Activated CD8-positive, alpha-beta memory T cell treated with anti-CD3 and anti-CD28 coated beads for 36 hours (primary cell): ENCODE results near the gene STARD9. TPM values are rescaled to one million over a fixed set of nuclear protein-coding genes. Genes with fewer than 3 reads are reported as not detected.
"Not testable (repeated sequence)": the region's sequence is repeated elsewhere in the genome, so short reads cannot be mapped to it uniquely, and the experiment has no call there.

ENCODE experiments used
- CTCF ChIA-PET: fragments of 350-600 bp; sonication (Branson Sonifier 250); formaldehyde crosslinking; loops from one replicate; lab custom pipeline; 2021; ENCODE audit warnings: antibody characterized with exemption; lab: Charles Lee
- POLR2A ChIA-PET: fragments of 350-600 bp; sonication (Branson Sonifier 250); formaldehyde crosslinking; loops from one replicate; lab custom pipeline; 2021; ENCODE audit warnings: antibody characterized with exemption; lab: Charles Lee
- total RNA-seq, 2 experiments: library from RNA; stranded (reverse); gene quantifications; one replicate each; pipeline ENCODE4 v1.2.3, GENCODE V29; 2021

STARD9 gene
- total RNA-seq, 2 experiments from 2014 or later, result 5.5 to 6.3 TPM

GRCh38 chr15:42581272-42581730, 5.9 kb downstream of the STARD9 start:
- CTCF ChIA-PET, result interaction anchor here (1.1 kb wide), 2 partner anchors 32 to 443 kb away, joined by 3 read pairs; no protein-coding TSS in a partner anchor
- POLR2A ChIA-PET, result interaction anchor here (1.9 kb wide), 1 partner anchor 33 kb away, joined by 9 read pairs; the partner anchor contains the start of genes HAUS2 and LRRC57

- CTCF ChIA-PET, result no interaction called here
- POLR2A ChIA-PET, result interaction anchor here (0.8 to 1.9 kb wide), 2 partner anchors 26 to 35 kb away, joined by 7 to 9 read pairs; partner anchors contain the start of genes HAUS2 and LRRC57
Measured at GRCh38 chr15:42582569-42583375, 7.4 kb downstream of the STARD9 start.

- POLR2A ChIA-PET, result interaction anchor here (0.8 kb wide), 1 partner anchor 25 kb away, joined by 7 read pairs; no protein-coding TSS in a partner anchor
- CTCF ChIA-PET, result no interaction called here
Measured at GRCh38 chr15:42584031-42584765, 8.8 kb downstream of the STARD9 start.

- POLR2A ChIA-PET, result interaction anchor here (0.7 kb wide), 1 partner anchor 43 kb away, joined by 6 read pairs; no protein-coding TSS in a partner anchor
- CTCF ChIA-PET, result no interaction called here
Measured at GRCh38 chr15:42590619-42591237, 15.3 kb downstream of the STARD9 start.

GRCh38 chr15:42591238-42591934, 16.0 kb downstream of the STARD9 start:
- POLR2A ChIA-PET, result interaction anchor here (0.7 kb wide), 1 partner anchor 43 kb away, joined by 6 read pairs; no protein-coding TSS in a partner anchor
- CTCF ChIA-PET, result no interaction called here

GRCh38 chr15:42592716-42593115, 17.3 kb downstream of the STARD9 start:
- CTCF ChIA-PET, result interaction anchor here (0.5 kb wide), 1 partner anchor 520 kb away, joined by 3 read pairs; no protein-coding TSS in a partner anchor
- POLR2A ChIA-PET, result interaction anchor here (0.7 kb wide), 1 partner anchor 421 kb away, joined by 3 read pairs; no protein-coding TSS in a partner anchor

GRCh38 chr15:42593143-42593542, 17.7 kb downstream of the STARD9 start:
- POLR2A ChIA-PET, result interaction anchor here (0.7 kb wide), 1 partner anchor 422 kb away, joined by 3 read pairs; no protein-coding TSS in a partner anchor
- CTCF ChIA-PET, result interaction anchor here (0.7 kb wide), 1 partner anchor 12 kb away, joined by 6 read pairs; no protein-coding TSS in a partner anchor

- ChIA-PET POLR2A (no interaction called here), CTCF (no interaction called here)
Measured at GRCh38 chr15:42594095-42594494, 18.7 kb downstream of the STARD9 start.

- CTCF ChIA-PET, result no interaction called here
- POLR2A ChIA-PET, result no interaction called here
Measured at GRCh38 chr15:42595626-42596240, 20.3 kb downstream of the STARD9 start.

- POLR2A ChIA-PET, CTCF ChIA-PET: not testable (repeated sequence)
Measured at GRCh38 chr15:42601316-42601715, 25.9 kb downstream of the STARD9 start.

- CTCF ChIA-PET, result interaction anchor here (0.6 kb wide), 1 partner anchor 12 kb away, joined by 4 read pairs; no protein-coding TSS in a partner anchor
Measured at GRCh38 chr15:42602501-42602900, 27.1 kb downstream of the STARD9 start.

GRCh38 chr15:42603978-42604377, 28.6 kb downstream of the STARD9 start:
- ChIA-PET CTCF (no interaction called here), POLR2A (no interaction called here)

More at GRCh38 chr15:42602501-42602900, 27.1 kb downstream of the STARD9 start:
- POLR2A ChIA-PET, result no interaction called here

- POLR2A ChIA-PET, result interaction anchor here (0.8 kb wide), 1 partner anchor 30 kb away, joined by 3 read pairs; the partner anchor contains the start of gene STARD9
- CTCF ChIA-PET, result interaction anchor here (0.6 kb wide), 1 partner anchor 12 kb away, joined by 6 read pairs; no protein-coding TSS in a partner anchor
Measured at GRCh38 chr15:42604894-42605744, 29.7 kb downstream of the STARD9 start.

GRCh38 chr15:42605796-42606195, 30.4 kb downstream of the STARD9 start:
- ChIA-PET POLR2A (interaction anchor here (0.8 kb wide), 1 partner anchor 30 kb away, joined by 3 read pairs; the partner anchor contains the start of gene STARD9), CTCF (interaction anchor here (0.6 kb wide), 1 partner anchor 13 kb away, joined by 6 read pairs; no protein-coding TSS in a partner anchor)

GRCh38 chr15:42608110-42608531, 32.7 kb downstream of the STARD9 start:
- POLR2A ChIA-PET, result interaction anchor here (1.5 kb wide), 1 partner anchor 25 kb away, joined by 7 read pairs; no protein-coding TSS in a partner anchor
- CTCF ChIA-PET, result no interaction called here

GRCh38 chr15:42608752-42609488, 33.5 kb downstream of the STARD9 start:
- CTCF ChIA-PET, result no interaction called here
- POLR2A ChIA-PET, result interaction anchor here (1.5 kb wide), 1 partner anchor 25 kb away, joined by 7 read pairs; no protein-coding TSS in a partner anchor
